HG03442 (cell line): Measurements from ENCODE around the gene ERP29.
"Not testable (repeated sequence)": the region's sequence is repeated elsewhere in the genome, so short reads cannot be mapped to it uniquely, and the experiment has no call there.

Experiments used
- ATAC-seq: cut with Tn5 transposase; IDR thresholded peaks from one replicate; pipeline ENCODE4 v1.9.1; 2021; ENCODE audit warnings: mild to moderate bottlenecking, moderate library complexity; ENCODE audit not compliant: unreplicated experiment

ERP29 gene

DNA sequence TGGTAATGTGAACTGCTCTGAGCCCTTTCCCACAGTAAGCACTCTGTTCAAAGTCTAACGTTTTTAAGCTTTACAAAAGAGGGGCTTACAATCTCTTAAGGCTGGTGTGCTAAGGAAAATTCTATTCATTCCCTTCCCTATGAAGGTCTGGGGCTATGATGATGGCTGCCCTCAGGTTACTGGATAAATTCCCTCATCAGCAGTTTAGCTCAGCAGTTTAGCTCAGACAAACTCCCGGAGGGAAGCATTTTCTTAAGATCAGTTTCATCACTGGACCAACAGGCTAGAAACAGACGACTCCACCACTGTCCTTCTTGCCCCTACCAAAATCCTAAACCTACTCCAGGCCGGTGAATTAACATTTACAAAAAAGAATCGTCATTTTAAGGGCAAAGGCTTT is 19.1 kb downstream of the ERP29 start:
- no peak for ATAC-seq

DNA sequence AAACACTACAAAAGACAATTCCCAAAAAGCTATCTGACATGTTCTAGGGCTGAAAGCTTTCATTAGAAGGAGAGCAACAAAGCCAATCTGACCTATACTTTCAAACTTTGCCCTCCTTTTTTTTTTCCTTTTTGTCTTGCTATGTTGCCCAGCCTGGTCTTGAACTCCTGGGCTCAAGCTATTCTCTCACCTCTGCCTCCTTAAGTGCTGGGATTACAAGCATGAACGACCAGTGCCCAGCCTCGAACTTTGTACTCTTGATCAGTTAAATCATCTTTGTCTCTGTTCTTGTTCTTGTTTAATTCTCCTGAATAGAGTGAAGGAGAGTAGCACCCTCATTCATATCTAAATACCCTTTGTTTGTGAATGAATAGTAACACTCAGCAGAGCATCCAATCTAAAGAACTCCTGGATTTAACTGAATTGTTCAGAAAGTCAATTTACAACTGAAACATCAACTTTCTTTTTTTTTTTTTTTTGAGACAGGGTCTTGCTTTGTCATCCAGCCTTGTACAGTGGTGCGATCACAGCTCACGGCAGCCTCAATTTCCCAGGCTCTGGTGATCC is 22.1 kb downstream of the ERP29 start:
- no peak for ATAC-seq

DNA sequence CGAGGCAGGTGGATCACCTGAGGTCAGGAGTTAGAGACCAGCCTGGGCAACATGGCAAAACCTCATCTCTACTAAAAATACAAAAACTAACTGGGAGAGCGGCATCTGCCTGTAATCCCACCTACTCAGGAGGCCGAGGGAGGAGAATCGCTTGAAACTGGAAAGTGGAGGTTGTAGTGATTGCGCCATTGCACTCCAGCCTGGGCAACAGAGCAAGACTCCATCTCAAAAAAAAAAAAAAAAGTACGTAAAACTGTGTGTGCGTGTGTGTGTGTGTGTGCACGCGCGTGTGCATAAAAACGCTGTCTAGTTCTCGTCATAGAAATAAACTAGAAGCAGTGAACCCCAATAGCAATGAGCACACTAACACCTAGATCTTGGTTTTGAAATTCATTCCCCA is 23.4 kb downstream of the ERP29 start:
- not testable (repeated sequence) for ATAC-seq

DNA sequence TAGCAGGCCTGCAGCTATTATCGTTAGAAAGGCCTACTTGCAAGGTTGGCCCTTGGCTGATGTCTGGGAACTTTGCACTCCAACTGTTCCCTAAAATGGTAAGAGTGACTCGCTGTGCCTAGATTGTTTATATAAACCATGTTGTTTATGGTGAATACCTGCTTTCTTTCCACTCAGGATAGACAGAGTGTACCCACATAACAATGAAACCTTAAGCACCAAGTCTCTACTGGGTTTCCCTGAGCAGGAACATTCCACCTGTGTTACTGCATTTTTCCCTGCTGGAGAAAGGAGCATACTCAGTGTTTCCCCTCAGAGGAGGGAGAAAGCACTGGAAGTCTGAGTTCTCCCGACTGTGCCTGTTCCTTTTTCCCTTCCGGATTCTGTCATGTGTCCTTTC is 32.8 kb downstream of the ERP29 start:
- no peak for ATAC-seq

DNA sequence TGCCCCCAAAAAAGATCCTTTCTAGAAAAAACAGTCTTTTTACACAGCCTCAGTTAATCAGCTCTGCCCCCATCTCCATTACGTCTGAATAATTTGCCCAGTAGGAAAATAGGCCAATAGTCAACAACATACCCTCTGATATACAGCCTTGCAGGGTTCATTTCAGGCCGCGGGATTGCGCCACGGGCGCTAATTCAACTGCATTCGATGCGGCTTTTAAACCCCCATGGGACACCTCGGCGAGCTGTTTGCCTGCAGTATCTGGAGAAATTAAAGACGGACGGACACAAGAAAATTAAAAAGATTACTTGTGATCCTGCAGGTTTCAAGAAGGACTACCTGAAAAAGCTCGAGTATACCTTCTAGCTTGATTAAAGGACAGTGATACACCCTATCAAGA is 36.1 kb downstream of the ERP29 start:
- no peak for ATAC-seq

DNA sequence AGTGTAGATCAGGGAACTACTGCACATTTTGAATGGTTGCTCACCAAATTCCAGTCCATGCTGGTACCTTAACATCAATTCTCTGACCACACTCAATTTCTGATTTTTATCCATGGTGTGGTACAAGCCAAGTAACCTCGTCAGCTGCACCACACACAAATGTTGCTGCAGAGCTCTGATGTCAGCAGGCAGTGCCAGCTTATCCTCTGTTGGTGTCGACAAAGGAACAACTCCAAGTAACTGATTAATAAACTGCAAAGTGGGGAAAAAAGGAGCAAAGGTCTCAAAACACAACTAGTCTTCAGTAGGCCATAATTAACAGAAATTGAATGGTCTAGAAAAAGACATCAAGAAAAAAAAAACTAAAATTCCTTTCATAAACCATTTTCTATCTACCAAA is 47.9 kb downstream of the ERP29 start:
- ATAC-seq, result no peak

DNA sequence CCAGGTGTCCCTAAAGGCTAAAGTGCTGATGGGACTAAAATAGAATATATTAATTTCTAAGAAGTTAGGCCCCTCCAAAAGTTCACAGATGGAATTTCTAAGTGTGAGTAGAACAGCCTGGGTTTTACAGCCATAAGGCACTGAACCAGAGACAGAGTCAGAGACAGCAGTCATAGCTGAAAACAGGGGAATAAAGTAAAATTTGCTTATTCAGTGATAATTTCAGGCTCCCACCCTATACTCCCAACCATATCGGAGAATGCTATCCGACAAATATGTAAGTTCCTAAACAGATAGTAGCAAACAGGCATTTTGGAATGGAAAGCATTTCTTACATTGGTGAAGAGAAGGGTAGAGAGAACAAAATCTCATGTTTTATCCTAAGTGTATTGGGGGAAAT is 50.0 kb downstream of the ERP29 start:
- no peak for ATAC-seq

DNA sequence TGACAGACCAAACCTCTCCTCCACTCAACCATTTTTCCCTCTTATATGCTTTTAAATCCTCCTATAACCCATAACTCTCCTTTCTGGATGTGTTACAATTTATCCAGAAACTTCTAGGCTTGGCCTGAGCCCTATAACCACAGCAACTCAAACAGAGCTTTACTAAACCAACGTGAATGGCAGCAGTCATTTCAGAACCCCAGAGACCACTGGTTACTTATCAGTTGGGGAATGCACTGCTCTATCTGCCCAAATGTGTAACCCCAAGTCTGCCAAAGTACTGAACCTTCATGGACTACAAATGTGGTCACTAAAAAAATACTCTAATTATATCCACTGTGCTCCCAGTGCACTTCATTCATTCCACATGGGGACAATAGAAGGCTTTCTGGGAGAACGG is 53.3 kb downstream of the ERP29 start:
- ATAC-seq, result no peak
